ENCODE results near the gene HEY2. TPM values are rescaled to one million over a fixed set of nuclear protein-coding genes. Genes with fewer than 3 reads are reported as not detected.

Gene HEY2
- total RNA-seq (2022; extraction: Qiagen RNA extraction; ENCODE audit: low read depth), result 0.06 to 0.09 TPM (median 0.08 TPM) in 3 of 5 replicates, not detected in the others

DNA sequence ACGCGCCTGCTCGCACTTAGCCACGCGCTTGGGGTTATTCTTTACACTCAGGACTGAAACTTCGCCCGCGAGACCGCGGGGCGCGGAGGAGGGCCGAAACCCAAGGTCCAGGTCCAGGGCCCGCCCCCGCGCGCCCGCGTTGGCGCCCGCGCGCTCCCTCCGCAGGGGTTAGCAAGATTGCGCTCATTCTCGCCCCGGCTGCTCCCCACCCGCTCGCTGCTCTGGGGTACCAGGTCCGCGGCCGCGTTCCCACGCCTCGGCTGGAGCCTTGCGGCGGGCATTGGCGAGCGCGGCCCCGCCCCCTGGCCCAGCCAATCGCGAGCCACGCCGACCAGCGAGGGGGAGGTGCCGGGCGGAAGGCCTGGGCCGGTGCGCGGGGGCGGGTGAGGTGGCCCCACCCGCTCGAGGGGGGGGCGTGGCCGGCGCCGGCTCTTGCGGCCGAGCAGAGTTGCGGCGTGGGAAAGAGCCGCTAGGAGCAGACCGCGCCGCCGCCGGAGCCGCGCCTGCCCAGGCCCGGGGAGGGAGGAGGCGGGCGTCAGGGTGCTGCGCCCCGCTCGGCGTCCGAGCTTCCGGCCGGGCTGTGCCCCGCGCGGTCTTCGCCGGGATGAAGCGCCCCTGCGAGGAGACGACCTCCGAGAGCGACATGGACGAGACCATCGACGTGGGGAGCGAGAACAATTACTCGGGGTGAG is at the start of gene HEY2:
HEY2 (plus strand) TSS at position 460 of the 692 bp plus-strand sequence; CDS start at position 605, 145 bp downstream.

GRCh38 chr6:125790358-125791150 is 41.1 kb downstream of the HEY2 start, which contains the start of gene NCOA7:
Gene NCOA7, plus strand, starts transcription at chr6:125790960. Its CDS starts 24,395 bp downstream, at chr6:125815355.

Other genes starting within 250 kb of the HEY2 start
- 9.1 to 23.5 TPM (median 18.8 TPM) in 5 replicates for gene NCOA7, start 41.3 kb downstream of the HEY2 start, total RNA-seq (2022; extraction: Qiagen RNA extraction; ENCODE audit: low read depth)
- 4.2 to 7.5 TPM (median 6.7 TPM) in 5 replicates for gene HINT3, start 207.1 kb downstream of the HEY2 start, total RNA-seq (2022; extraction: Qiagen RNA extraction; ENCODE audit: low read depth)
- 9.8 to 13.4 TPM (median 11.1 TPM) in 5 replicates for gene TRMT11, start 236.9 kb downstream of the HEY2 start, total RNA-seq (2022; extraction: Qiagen RNA extraction; ENCODE audit: low read depth)

Measured in A549 treated with ZK216348 at 1 μM for 4 hours (cell line).